Caco-2 (cell line): ENCODE measurements around the gene SART1. TPM values are rescaled to one million over a fixed set of nuclear protein-coding genes. Genes with fewer than 3 reads are reported as not detected.

Experiments
- BruUV-seq: library from RNA; stranded (reverse); fragments of 400-500 nt; replicated peaks from 2 replicates; lab custom pipeline; 2021; lab: Mats Ljungman, UMichigan
- CTCF ChIA-PET: fragments of 300-600 bp; sonication (Branson Sonifier 250); formaldehyde crosslinking; loops from one replicate; lab custom pipeline; 2022; ENCODE audit warnings: antibody characterized with exemption; lab: Charles Lee
- POLR2A ChIA-PET: fragments of 300-600 bp; sonication (Branson Sonifier 250); formaldehyde crosslinking; loops from one replicate; lab custom pipeline; 2022; ENCODE audit warnings: antibody characterized with exemption; lab: Charles Lee
- DNase-seq, 2 experiments: peaks; one replicate each; pipeline versions ENCODE4 v3.0.0 to v3.0.0-alpha.2; 2020 to 2022
- H3K27me3 ChIP-seq: replicated peaks from 2 replicates; pipeline ENCODE4 v1.6.0; 2011; ENCODE audit warnings: low read length; ENCODE audit not compliant: control insufficient read depth, insufficient read depth
- H3K36me3 ChIP-seq: 2 replicates; pipeline ENCODE4 v1.5.1; 2011; ENCODE audit warnings: low read length; ENCODE audit not compliant: control insufficient read depth, insufficient read depth
- H3K4me1 ChIP-seq: fragments of 250-450 bp; sonication (Bioruptor Pico); 2 replicates; pipeline ENCODE4 v1.5.1; 2020; ENCODE audit warnings: mild to moderate bottlenecking
- H3K4me3 ChIP-seq: 2 replicates; pipeline ENCODE4 v1.5.1; 2011; ENCODE audit warnings: low read depth, mild to moderate bottlenecking, control low read depth, low read length
- H3K9me3 ChIP-seq: fragments of 250-450 bp; sonication (Bioruptor Pico); 2 replicates; pipeline ENCODE4 v1.5.1; 2020; ENCODE audit warnings: mild to moderate bottlenecking, moderate library complexity
- H3K27ac Mint-ChIP-seq: one replicate; pipeline ENCODE4 v1.8.0; 2022; ENCODE audit warnings: mixed read lengths; ENCODE audit not compliant: unreplicated experiment
- H3K27me3 Mint-ChIP-seq: one replicate; pipeline ENCODE4 v1.8.0; 2022; ENCODE audit warnings: mixed read lengths; ENCODE audit not compliant: insufficient read depth, unreplicated experiment
- H3K36me3 Mint-ChIP-seq: one replicate; pipeline ENCODE4 v1.8.0; 2022; ENCODE audit warnings: mild to moderate bottlenecking, mixed read lengths; ENCODE audit not compliant: insufficient read depth, unreplicated experiment
- H3K4me1 Mint-ChIP-seq: one replicate; pipeline ENCODE4 v1.8.0; 2022; ENCODE audit warnings: low read depth, mixed read lengths; ENCODE audit not compliant: unreplicated experiment
- H3K4me3 Mint-ChIP-seq: one replicate; pipeline ENCODE4 v1.8.0; 2022; ENCODE audit warnings: mild to moderate bottlenecking, moderate library complexity, mixed read lengths; ENCODE audit not compliant: unreplicated experiment
- H3K9me3 Mint-ChIP-seq: one replicate; pipeline ENCODE4 v1.8.0; 2022; ENCODE audit warnings: mixed read lengths; ENCODE audit not compliant: unreplicated experiment
- CTCF ChIP-seq, 2 experiments: fragments of 200-600 bp in 1 of 2; IDR thresholded peaks; 1 replicate in 1 of 2; 2 replicates in 1 of 2; pipeline versions ENCODE4 v1.5.1 to v1.8.0; 2011 to 2022; ENCODE audit warnings: antibody characterized with exemption in 1 of 2, control low read depth in 1 of 2, inconsistent platforms in 1 of 2, low read depth in 1 of 2, low read length in 1 of 2, mild to moderate bottlenecking in 1 of 2, moderate library complexity in 1 of 2; ENCODE audit not compliant: insufficient read depth in 1 of 2, severe bottlenecking in 1 of 2, unreplicated experiment in 1 of 2
- intact Hi-C: fragments of 100-400 bp; cut with micrococcal nuclease; formaldehyde crosslinking; loops from one replicate; pipeline ENCODE4 v1.10.0; 2022; ENCODE audit not compliant: unreplicated experiment
- total RNA-seq: library from RNA; stranded (reverse); gene quantifications from 2 replicates; pipeline ENCODE4 v1.2.3, GENCODE V29; 2022

Gene SART1
- total RNA-seq, 1 experiment from 2014 or later = 78.0 TPM

GRCh38 chr11:65962141-65962564 lies 619 bp downstream of the SART1 start:
- Histone ChIP-seq H3K4me3 (peak overlapping the region; percentile 94), H3K4me1 (peaks cover 12% of the 10 kb centered on the region), H3K27me3 (no peaks in the 10 kb centered on the region), H3K9me3 (no peaks in the 10 kb centered on the region), H3K36me3 (peaks cover 1% of the 10 kb centered on the region)
- Mint-ChIP-seq H3K9me3 (no peaks in the 10 kb centered on the region), H3K36me3 (peaks cover 43% of the 10 kb centered on the region), H3K27ac (peak overlapping the region; percentile 73), H3K4me3 (peak overlapping the region; percentile 72), H3K27me3 (no peaks in the 10 kb centered on the region), H3K4me1 (peaks cover 13% of the 10 kb centered on the region)
- ChIA-PET POLR2A (interaction anchor here (0.6 to 0.9 kb wide), 2 partner anchors 9 to 89 kb away, joined by 3 read pairs; no protein-coding TSS in a partner anchor), CTCF (interaction anchor here (1.2 to 2.3 kb wide), 2 partner anchors 72 to 102 kb away, joined by 3 to 6 read pairs; partner anchors contain the start of genes CCDC85B and MUS81)
- no peak for TF ChIP-seq CTCF (IDR thresholded peaks at IDR 0.05; ENCODE audit: insufficient read depth in 1 of 2, low read depth in 1 of 2, low read length in 1 of 2, severe bottlenecking in 1 of 2, unreplicated experiment in 1 of 2)
- BruUV-seq = TSS peak; percentile 53
- intact Hi-C loops = loop anchor here (5.0 kb wide), 1 partner anchor 45 kb away; the partner anchor contains the start of genes C11orf68 and DRAP1
- no peak for DNase-seq

GRCh38 chr11:65964906-65965305 lies 3.4 kb downstream of the SART1 start:
- Histone ChIP-seq H3K36me3 (peaks cover 1% of the 10 kb centered on the region), H3K27me3 (no peaks in the 10 kb centered on the region), H3K9me3 (no peaks in the 10 kb centered on the region), H3K4me1 (peaks cover 12% of the 10 kb centered on the region), H3K4me3 (no peak overlapping the region)
- H3K27me3 Mint-ChIP-seq = no peaks in the 10 kb centered on the region
- intact Hi-C loops = loop anchor here (5.0 kb wide), 1 partner anchor 48 kb away; the partner anchor contains the start of genes C11orf68 and DRAP1
- TF ChIP-seq CTCF (IDR thresholded peaks at IDR 0.05; ENCODE audit: insufficient read depth in 1 of 2, low read depth in 1 of 2, low read length in 1 of 2, severe bottlenecking in 1 of 2, unreplicated experiment in 1 of 2) = no peak
- no peak overlapping the region for H3K4me3 Mint-ChIP-seq
- no peaks in the 10 kb centered on the region for H3K9me3 Mint-ChIP-seq
- peaks cover 51% of the 10 kb centered on the region for H3K36me3 Mint-ChIP-seq
- H3K27ac Mint-ChIP-seq = no peak overlapping the region
- H3K4me1 Mint-ChIP-seq = peaks cover 13% of the 10 kb centered on the region
- BruUV-seq = no TSS peak
- CTCF ChIA-PET = no interaction called here
- DNase-seq = no peak
- POLR2A ChIA-PET = no interaction called here

- Histone ChIP-seq H3K36me3 (peaks cover 1% of the 10 kb centered on the region), H3K9me3 (no peaks in the 10 kb centered on the region), H3K27me3 (no peaks in the 10 kb centered on the region), H3K4me3 (no peak overlapping the region), H3K4me1 (peaks cover 10% of the 10 kb centered on the region)
- no peak for TF ChIP-seq CTCF (IDR thresholded peaks at IDR 0.05; ENCODE audit: insufficient read depth in 1 of 2, low read depth in 1 of 2, low read length in 1 of 2, severe bottlenecking in 1 of 2, unreplicated experiment in 1 of 2)
- Mint-ChIP-seq H3K4me1 (peaks cover 13% of the 10 kb centered on the region), H3K36me3 (peaks cover 57% of the 10 kb centered on the region), H3K9me3 (no peaks in the 10 kb centered on the region), H3K27me3 (no peaks in the 10 kb centered on the region), H3K4me3 (no peak overlapping the region), H3K27ac (no peak overlapping the region)
- BruUV-seq = TSS peak; percentile 8
- ChIA-PET CTCF (interaction anchor here (0.6 kb wide), 1 partner anchor 78 kb away, joined by 11 read pairs; the partner anchor contains the start of gene FIBP), POLR2A (no interaction called here)
- DNase-seq = no peak
- intact Hi-C loops = no loop called here
These were observed 4.6 kb downstream of the SART1 start for GRCh38 chr11:65965986-65966762.
